ENCODE measurements around the gene SERPINA9.

- TF ChIP-seq CTCF (IDR thresholded peaks at IDR 0.05; ENCODE audit: poor library complexity) (no peak), EZH2 (IDR thresholded peaks at IDR 0.05; ENCODE audit: borderline replicate concordance) (no peak), EZH2phosphoT487 (IDR thresholded peaks at IDR 0.05; ENCODE audit: low read depth, severe bottlenecking, unreplicated experiment) (no peak)
These were observed 17.3 kb downstream of the SERPINA9 start for GRCh38 chr14:94458558-94459205.

Measured in hepatocyte (in vitro differentiated cells).